NCI-H2029 treated with DMSO at 0.1 percent for 48 hours (cell line): Measurements from ENCODE around the gene LIPM.

Experiments
- DNase-seq: peaks from one replicate; lab custom pipeline; 2025; lab: John Stamatoyannopoulos, UW

The LIPM gene, protein sequence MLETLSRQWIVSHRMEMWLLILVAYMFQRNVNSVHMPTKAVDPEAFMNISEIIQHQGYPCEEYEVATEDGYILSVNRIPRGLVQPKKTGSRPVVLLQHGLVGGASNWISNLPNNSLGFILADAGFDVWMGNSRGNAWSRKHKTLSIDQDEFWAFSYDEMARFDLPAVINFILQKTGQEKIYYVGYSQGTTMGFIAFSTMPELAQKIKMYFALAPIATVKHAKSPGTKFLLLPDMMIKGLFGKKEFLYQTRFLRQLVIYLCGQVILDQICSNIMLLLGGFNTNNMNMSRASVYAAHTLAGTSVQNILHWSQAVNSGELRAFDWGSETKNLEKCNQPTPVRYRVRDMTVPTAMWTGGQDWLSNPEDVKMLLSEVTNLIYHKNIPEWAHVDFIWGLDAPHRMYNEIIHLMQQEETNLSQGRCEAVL

DNA sequence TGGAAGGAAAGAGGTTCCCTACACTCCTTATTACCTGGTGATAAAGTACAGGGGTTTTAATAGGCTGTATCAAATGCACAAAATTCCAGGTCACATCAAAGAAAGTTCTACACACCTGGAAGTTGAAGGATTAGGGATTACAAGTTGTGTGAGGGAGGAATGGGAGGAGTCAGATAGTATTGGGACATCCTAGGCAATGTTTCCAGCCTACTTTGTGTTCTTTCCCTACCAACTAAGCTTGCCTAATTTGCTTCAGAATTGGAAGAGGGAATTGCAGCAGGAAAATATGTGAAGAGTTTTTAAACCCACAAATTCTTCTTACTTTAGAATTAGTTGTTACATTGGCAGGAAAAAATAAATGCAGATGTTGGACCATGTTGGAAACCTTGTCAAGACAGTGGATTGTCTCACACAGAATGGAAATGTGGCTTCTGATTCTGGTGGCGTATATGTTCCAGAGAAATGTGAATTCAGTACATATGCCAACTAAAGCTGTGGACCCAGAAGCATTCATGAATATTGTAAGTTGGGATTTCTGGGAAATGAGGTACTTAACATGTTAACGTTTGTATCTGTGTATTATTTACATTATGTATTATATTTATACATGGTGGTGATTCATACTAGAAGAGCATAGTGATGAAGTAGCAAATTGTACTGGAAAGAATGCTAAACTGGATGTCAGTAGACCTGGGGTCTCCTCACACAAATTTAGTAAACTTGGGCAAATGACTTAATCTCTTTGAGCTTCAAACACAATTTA, at the start of gene LIPM:
TSS of gene LIPM (plus strand) at position 208 of the 763 bp plus-strand sequence. CDS start at position 375, 167 bp downstream.
- no peak for DNase-seq

DNA sequence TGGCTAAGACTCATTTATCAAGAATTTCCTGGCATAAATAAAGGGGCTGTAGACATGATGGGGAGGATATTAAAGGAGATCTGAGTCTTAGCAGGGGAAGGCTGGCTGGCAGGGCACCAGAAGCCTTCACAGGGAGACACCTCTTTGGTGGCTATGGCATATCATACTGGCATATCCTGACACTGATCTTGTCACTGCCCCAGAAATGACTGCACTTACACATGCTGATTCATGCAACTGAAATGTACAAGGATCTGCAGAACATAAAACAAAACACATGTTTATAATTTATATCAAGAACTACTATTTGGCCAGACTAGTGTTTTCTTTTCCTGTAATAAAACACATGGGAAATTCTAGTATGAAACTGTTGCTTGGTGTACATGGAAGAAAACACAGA, 48.2 kb upstream of the LIPM start:
- DNase-seq = no peak

DNA sequence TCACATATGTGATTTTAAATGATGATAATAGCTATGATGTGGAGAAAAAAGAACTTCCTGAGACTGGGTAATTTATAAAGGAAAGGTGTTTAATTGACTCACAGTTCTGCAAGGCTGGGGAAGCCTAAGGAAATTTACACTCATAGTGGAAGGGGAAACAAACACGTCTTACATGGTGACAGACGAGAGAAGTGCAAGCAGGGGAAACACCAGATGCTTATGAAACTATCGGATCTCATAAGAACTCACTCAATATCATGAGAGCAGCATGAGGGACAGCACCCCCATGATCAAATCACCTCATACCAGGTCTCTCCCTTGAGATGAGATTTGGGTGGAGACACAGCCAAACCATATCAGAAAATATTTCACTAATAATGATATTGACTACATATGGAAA, 46.8 kb upstream of the LIPM start:
- DNase-seq = no peak

DNA sequence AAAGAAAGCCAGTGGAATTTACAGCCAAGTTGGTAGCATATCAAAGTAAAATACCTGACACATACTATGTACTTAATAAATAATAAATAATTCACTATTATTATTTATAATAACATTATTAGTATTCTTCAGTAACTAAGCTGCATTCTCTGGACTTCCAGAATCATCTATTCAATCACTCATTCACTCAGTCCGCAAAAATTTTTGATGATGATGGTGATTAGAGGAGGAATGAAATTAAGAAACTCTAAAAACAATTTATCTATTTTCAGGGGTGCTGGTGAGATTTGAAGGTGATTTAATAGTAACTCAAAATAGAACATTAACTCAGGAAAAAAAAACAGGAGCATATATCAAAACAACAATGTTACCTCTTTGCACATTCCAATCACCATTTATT, 45.9 kb upstream of the LIPM start:
- DNase-seq = no peak

DNA sequence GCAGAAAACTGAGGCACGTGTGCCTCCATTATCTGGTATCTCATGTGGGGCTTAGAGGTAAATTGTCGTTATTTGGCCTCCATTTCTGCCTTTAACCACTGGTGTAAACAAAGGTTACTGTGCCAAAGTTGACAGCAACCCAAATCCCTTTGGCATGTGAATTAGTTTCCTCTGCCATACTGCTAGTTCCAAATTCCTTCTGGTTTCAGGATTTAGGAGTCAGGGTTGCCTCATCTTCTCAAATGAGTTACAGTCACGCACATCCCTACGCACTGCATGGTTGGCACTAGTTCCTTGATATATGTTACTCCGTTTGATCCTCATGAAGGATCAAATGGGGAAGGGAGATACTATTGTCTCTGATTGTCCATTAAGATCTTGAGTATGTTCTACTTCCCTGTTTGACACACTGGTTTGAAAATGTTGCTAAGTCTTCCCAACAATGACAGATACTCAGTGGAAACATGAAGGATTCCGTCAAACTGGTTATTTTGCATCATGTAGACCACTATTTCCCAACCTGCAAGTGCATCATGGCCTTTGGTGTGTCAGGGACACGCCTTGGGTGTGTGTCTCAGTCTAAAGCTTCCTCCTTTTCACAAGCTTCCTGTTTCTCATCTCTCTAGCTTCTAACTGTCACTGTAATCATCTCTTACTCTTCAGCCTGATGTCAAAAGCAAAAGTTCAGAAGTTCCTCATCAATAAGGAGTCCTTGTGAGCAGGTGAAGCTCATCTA, 43.0 kb upstream of the LIPM start, which contains the start of gene LIPN:
TSS of gene LIPN (plus strand) at position 655 of the 736 bp plus-strand sequence. CDS start 1,386 bp downstream, outside the sequence.
- DNase-seq = no peak

DNA sequence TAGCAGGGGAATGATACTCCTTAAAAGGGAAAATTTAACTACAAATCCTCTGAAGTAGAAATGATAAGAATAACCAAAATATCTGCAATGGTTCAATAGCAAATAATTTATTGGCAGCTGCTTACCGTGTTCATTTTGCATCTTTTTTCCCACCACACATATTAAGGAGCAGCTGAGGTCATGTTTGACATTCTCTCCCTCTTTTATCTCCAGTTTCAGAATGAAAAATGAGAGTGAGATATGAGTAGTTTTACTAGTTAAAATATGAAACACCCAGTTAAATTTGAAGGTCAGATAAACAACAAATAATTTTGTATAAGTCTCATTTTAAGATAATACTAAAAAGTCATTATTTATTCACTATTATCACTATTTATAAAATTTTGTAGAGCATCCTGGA, 39.6 kb upstream of the LIPM start:
- DNase-seq = no peak

DNA sequence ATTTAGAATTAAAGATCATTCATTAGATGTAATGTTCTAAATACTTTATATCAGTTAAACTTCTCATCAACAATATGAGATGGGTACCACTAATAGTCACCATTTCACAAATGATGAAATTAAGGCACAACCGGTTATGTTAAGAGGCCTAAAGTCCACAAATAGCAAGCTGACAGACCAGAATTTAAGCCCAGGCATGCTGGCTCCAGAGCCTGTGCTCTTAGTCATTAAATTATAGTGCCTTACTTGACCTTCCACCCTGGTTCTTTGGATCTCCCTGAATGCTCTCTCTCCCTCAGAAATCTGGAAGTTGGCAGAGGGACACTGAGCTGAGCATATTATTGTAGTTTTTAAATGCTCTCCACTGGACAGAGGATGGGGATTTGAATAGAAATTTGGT, 39.1 kb upstream of the LIPM start:
- no peak for DNase-seq

DNA sequence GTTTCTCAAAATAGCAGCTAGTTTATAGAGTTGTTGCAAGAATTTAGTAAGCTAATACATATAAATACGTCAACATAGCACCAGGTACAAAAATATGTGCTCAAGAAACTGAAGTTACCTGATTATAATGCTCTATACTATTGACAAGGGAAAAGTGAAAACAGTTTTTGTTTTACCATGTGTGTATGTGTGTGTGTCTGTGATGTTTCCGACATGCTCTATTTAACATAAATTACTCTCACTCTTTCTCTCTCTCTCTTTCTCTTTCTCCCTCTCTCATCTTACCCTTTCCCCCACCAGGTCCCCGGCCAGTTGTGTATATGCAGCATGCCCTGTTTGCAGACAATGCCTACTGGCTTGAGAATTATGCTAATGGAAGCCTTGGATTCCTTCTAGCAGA, 38.4 kb upstream of the LIPM start:
- no peak for DNase-seq

DNA sequence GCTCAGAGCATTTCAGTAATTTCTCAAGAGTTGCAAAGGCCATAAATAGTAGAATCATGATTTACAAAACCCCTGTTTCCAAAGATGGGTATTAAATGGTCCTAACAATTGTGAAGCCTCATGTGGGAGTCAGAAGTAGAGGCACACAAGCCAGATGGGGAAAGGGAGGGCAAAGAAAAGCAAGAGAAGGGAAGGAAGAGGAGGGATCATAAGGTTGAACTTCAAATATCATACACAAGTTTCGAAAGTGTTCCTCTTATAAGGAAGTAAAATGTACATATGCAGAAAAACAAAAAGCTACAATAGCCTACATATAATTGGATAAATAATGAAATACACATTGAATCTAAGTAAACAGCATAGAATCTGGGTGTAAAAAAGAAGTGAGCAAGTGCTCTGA, 36.7 kb upstream of the LIPM start:
- DNase-seq = no peak

DNA sequence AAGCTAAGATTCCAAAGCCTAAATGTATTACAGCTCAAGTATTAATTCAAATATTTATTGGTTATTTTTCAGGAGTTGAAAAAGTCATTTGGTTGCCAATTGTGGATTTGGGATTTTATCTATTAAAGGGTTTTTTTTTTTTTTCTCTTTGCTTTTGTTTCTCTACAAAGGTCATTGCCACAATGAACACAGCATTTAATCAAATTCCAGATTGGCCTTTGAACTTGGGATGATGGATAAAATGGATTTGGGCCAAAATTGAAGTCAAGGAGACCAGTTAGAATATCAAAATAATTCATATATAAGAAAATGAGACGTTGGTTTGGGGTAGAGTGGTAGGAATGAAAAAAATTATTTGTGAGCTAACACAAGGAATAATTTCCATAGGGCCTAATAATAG, 33.1 kb upstream of the LIPM start:
- DNase-seq = no peak

DNA sequence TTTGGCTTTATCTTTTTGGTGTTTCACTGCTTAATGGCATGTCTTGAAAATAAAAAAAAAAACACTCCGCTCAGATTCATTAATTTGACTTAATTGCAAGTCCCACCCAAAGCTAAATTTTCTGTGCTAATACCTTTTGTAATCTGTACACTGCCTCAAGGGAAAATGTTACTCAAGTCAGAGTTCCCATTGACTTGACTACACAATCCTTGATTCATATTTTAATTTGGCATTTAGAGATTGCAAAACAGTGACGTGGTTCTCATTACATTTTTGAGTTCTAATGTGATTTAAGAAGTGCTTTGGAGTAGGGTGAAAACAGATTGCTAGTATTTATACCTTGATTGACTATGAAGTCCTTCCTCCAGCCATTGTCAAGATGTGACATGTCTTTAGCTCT, 21.3 kb upstream of the LIPM start:
- DNase-seq = no peak

DNA sequence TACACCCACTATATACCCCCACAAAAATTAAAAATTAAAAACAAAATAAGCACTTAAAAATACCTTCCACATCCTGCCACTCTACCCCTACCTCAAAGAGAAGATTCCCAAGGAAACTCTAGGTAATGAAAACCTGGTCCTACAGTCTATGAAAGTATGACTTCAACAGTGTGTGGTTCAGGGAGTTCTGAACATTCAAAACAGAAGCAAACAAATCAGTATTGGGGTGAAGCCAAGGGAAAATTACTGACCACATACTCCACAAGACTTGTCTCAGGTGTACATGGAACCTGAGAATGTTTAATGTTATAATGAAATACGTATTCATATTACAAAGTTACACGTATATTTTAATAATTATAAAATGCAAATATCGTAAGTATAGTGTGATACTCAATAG, 20.3 kb upstream of the LIPM start:
- no peak for DNase-seq

DNA sequence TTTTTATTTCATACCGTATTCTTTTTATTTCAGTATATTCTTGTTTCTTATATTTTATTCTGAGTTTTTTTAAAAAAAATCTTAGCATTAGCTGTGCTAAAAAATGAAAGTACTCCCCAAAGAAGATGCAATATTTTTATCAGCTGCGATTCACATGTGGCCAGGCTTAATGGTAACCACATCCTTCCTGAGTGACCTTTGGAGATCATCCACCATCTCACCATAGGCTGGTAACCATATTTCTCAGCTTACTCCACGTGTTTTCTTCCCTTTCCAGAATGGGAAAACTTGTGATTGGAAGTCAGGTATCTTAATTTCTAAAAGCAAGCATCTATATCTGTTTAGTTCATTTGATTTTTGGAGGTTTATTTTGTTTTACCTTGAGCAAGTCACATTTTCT, 18.8 kb upstream of the LIPM start:
- no peak for DNase-seq

DNA sequence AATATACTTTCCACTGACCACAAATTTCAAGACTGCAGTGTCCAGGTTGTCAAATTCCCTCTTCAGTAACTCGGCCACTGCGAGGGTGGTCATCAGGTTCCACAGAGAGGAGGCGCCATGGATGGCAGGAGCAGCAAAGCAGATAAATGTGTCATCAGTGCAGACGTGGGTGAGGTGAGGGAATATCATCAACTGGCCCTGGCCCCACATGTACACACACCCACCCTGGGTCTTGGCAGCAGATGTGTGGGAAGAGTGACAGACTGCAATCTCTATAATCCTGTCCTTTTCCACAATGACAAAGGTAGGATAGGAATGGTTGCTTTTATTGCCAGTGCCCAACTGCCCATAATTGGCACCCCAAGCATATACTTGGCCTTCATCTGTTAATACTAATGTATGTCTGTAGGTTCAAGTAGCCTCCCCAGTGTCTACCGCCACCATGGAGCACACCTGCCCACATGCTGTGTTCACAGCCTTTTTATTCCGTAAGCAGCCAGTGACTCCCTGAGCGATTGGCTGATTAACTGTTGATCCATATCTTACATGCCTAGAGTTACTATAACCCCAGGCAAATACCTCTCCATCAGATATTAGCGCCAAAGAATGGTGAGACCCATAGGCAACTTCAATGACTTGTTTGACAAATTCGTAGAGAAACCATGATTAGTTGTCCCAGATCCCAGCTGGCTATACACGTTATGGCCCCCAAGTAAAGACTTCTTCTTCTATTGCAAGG, 16.3 kb upstream of the LIPM start:
- DNase-seq = no peak

DNA sequence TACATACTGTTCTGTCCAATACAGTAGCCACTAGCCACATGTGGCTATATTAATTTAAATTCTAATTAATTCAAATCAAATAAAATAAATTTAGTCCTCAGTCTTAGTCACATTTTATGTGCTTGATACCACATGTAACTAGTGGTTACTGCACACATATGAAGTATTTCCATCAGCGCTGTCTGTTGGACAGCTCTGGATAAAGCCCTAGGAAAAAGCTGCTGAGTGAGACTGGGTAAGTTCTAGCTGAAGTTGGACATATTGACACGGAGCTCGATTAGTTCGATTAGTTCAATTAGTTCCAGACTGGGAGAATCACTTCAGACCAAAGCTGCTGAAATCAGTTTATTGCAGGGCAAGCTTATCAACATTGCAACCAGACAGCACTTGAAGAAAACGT, 15.1 kb upstream of the LIPM start:
- DNase-seq = no peak

DNA sequence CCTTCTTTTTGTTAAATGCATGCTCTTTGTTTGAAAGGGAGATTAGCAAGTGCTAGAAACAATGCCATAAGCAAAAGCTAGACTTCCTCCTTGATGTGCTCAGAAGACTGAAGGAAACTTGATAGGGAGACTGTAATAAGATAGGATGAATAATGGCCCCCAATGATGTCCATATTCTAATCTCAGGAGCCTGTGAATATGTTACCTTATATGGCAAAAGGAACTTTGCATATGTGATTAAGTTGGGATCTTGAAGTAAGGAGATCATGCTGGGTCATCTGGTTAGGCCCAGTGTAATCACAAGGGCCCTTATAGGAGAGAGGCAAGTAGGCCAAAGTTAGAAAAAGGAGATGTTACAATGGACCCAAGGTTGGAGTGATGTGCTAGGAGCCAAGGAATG, 13.6 kb upstream of the LIPM start:
- DNase-seq = no peak

DNA sequence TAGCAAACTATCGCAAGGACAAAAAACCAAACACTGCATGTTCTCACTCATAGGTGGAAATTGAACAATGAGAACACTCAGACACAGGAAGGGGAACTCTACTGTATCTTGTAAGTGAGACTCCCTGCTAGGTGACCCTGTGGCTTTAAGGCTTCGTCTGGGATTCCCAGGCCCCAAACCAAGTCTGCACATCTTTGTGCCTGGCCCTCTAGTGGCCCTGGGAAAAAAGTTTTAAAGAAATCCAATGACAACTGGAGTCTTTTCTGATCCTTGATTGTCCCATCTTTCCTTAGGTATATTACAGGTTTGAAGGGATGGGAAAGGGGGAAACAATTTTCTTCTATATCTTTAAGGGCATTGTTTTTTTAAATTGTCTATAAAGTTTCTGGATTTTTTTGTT, 10.6 kb upstream of the LIPM start:
- DNase-seq = no peak

DNA sequence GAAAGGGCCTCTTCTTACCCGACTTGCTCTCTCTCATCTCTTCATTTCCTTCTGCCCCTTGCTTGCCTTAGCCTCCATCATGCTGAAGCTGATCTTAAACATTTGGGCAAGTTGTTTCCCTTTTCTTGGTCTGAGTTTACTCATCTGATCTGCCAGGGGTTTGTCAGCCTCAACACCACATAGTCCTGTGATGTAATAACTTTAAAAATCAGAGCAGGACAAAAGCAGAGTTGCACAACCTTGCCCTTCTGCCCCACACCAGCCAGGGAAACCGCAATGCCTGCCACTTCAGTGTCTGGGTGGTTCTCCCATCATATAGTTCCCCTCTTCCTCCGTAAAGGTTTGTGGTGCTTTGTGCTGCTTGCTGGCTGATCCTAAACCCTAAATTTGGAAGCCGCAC, 9.9 kb upstream of the LIPM start:
- no peak for DNase-seq

DNA sequence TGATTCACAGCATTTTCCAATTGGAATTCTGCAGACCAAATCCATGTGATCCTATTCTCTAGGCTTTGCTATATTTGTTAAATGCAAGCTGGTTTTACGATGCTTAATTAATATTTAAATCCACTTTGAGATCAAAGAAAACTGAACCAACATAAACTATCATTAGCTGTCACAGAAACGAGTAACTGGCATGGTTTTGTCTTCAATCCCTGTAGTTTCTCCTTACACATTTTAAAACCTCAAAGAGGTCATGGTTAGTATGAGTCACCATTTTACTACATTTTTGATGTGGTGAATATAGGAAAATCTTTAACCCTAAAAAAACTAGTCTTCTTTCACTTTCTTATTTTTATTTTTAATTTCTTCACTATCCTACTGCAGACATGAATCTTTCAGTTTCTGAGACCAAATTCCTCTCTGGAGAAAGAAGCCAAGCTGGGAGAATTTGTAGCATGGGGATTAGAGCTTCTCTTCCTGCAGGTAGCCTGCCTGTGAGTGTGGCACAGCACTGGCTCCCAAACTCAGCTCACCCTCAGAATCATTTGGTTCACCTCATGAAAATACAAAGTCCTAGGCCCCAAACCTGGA, 8.7 kb upstream of the LIPM start:
- DNase-seq = no peak

DNA sequence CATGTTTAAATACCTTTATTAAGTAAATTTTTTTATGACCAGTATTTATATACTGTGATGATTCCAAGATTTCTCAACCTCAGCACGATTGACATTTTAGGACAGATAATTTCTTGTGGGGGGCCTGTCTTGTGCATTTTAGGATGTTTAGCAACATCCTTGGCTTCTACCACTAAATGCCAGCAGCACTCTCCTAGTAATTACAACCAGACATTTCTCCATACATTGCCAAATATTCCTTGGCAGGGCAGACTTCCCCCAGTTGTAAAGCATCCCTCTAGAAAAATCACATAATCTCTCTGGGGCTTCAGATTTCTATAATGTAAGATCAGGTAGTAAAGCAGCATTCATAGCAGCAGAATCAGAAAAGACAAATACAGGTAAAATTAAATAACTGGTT, 7.8 kb upstream of the LIPM start:
- DNase-seq = no peak
